Duodenal mucosa (tissue), 2 donors: ENCODE data around the gene MTIF2.
"Not testable (repeated sequence)": the region's sequence is repeated elsewhere in the genome, so short reads cannot be mapped to it uniquely, and the experiment has no call there.

Experiments
- H3K27ac ChIP-seq: one replicate; pipeline ENCODE4 v1.7.0; 2013; ENCODE audit warnings: low read depth, low read length
- H3K27me3 ChIP-seq, 2 donors: one replicate each; pipeline ENCODE4 v1.7.0; 2013; ENCODE audit warnings: low read length in 2 of 2, control low read depth in 1 of 2; ENCODE audit not compliant: insufficient read depth in 2 of 2, control insufficient read depth in 1 of 2
- H3K36me3 ChIP-seq, 2 donors: one replicate each; pipeline ENCODE4 v1.7.0; 2013; ENCODE audit warnings: low read length in 2 of 2, control low read depth in 1 of 2; ENCODE audit not compliant: insufficient read depth in 2 of 2, control insufficient read depth in 1 of 2
- H3K4me1 ChIP-seq, 2 donors: one replicate each; pipeline ENCODE4 v1.7.0; 2013; ENCODE audit warnings: low read length in 2 of 2, control low read depth in 1 of 2; ENCODE audit not compliant: insufficient read depth in 2 of 2, control insufficient read depth in 1 of 2
- H3K4me3 ChIP-seq, 2 donors: one replicate each; pipeline ENCODE4 v1.7.0; 2013; ENCODE audit warnings: low read length in 2 of 2, low read depth in 1 of 2
- H3K9ac ChIP-seq, 2 donors: one replicate each; pipeline ENCODE4 v1.7.0; 2013; ENCODE audit warnings: low read length in 2 of 2, low read depth in 1 of 2
- H3K9me3 ChIP-seq, 2 donors: one replicate each; pipeline ENCODE4 v1.7.0; 2013; ENCODE audit warnings: low read length in 2 of 2, control low read depth in 1 of 2; ENCODE audit not compliant: control insufficient read depth in 1 of 2

Gene MTIF2

DNA sequence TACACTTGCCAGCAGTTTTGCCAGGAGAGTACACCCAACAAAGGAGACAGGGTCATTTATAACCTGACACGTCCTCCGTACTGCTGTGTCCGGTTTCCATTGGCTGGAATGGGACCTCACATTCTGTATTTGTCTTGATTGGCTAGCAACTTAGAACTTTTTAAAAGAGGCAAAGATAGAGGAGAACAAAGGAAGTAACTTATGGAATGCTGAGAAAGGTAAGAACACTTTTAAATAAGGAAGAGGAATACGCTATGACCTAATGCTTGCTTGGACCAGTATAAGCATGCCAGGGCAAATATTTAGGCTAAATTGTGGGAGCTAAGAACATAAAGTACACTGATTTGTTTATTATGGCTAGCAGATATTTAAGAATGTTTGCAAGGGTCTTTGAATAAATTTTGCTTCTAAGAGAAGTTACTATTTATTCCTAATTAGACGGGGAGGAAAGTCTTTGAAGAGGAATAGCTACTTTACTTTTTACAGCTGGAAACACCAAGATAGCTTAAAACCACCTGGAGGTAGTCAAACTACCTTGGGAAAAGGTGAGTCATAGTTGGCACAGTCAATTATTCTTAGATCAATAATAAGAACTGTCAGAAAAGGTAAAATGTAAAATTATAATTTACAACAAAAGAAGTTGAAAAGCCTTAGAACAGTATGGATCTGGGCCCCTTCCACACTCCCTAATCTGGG lies 12.0 kb upstream of the MTIF2 start:
- H3K4me1 ChIP-seq, H3K27ac ChIP-seq, H3K27me3 ChIP-seq, H3K36me3 ChIP-seq, H3K9me3 ChIP-seq, H3K9ac ChIP-seq, H3K4me3 ChIP-seq: not testable (repeated sequence)

DNA sequence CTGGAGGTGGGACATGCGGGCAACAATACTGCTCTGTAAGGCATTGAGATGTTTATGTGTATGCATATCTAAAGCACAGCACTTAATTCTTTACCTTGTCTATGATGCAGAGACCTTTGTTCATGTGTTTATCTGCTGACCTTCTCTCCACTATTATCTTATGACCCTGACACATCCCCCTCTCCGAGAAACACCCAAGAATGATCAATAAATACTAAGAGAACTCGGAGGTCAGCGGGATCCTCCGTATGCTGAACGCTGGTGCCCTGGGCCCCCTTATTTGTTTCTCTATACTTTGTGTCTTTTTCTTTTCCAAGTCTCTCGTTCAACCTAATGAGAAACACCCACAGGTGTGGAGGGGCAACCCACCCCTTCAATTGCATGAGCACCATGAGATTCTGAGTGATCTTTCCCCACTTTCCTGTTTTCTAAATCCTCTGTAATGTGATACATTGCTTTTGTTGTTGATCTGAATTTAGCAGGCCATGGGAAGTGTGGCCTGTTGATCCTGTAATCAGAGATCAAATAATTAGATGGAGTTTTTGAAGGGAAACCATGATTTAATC lies 10.9 kb upstream of the MTIF2 start:
- H3K9me3 ChIP-seq, H3K4me1 ChIP-seq, H3K27me3 ChIP-seq, H3K4me3 ChIP-seq, H3K9ac ChIP-seq, H3K36me3 ChIP-seq, H3K27ac ChIP-seq: not testable (repeated sequence)

DNA sequence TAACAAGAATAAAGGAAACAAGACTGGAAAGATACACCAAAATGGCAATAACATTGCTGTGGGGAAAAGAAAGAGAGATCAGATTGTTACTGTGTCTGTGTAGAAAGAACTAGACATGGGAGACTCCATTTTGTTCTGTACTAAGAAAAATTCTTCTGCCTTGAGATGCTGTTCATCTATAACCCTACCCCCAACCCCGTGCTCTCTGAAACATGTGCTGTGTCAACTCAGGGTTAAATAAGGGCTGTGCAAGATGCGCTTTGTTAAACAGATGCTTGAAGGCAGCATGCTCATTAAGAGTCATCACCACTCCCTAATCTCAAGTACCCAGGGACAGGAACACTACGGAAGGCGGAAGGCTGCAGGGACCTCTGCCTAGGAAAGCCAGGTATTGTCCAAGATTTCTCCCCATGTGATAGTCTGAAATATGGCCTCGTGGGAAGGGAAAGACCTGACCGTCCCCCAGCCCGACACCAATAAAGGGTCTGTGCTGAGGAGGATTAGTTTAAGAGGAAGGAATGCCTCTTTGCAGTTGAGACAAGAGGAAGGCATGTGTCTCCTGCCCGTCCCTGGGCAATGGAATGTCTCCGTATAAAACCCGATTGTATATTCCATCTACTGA lies 10.3 kb upstream of the MTIF2 start:
- H3K9me3 ChIP-seq, H3K4me1 ChIP-seq, H3K36me3 ChIP-seq, H3K4me3 ChIP-seq, H3K9ac ChIP-seq, H3K27me3 ChIP-seq, H3K27ac ChIP-seq: not testable (repeated sequence)

DNA sequence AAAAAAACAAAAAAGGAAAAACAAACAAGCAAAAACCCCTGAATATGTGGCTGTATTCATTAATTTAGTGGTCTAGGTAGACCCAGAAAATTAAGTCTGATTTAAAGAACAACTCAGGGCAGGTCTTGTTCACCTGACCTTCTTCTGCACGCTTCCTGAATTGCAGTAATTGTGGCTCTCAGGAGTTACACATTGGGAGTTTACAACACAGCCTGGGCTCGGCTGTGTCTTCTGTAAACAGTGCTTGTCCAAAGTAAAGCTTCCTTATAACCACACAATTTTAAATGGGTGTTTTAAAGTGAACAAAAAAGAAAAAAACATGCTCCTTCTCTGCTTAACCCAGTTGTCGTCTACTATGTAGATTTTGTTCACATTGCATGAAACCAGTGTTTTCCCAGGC lies 8.3 kb upstream of the MTIF2 start:
- no peak overlapping the region for H3K27ac ChIP-seq
- H3K4me3 ChIP-seq, result no peak overlapping the region
- no peaks in the 10 kb centered on the region for H3K36me3 ChIP-seq
- H3K9ac ChIP-seq, result no peak overlapping the region
- no peaks in the 10 kb centered on the region for H3K4me1 ChIP-seq
- H3K9me3 ChIP-seq, result no peaks in the 10 kb centered on the region
- H3K27me3 ChIP-seq, result no peaks in the 10 kb centered on the region

DNA sequence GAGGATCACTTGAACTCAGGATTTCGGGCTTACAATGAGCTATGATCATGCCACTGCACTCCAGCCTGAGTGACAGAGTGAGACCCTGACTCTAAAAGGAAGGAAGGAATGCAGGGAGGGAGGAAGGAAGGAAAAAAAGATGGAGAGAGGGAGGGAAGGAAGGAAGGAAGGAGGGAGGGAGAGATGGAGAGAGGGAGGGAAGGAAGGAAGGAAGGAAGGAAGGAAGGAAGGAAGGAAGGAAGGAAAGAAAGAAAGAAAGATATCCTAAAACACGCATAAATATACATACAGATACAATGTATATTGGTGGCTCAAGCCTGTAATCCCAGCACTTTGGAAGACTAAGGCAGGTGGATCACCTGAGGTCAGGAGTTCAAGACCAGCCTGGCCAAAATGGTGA lies 5.3 kb upstream of the MTIF2 start:
- H3K4me3 ChIP-seq, H3K27ac ChIP-seq, H3K27me3 ChIP-seq, H3K4me1 ChIP-seq, H3K36me3 ChIP-seq, H3K9ac ChIP-seq, H3K9me3 ChIP-seq: not testable (repeated sequence)

DNA sequence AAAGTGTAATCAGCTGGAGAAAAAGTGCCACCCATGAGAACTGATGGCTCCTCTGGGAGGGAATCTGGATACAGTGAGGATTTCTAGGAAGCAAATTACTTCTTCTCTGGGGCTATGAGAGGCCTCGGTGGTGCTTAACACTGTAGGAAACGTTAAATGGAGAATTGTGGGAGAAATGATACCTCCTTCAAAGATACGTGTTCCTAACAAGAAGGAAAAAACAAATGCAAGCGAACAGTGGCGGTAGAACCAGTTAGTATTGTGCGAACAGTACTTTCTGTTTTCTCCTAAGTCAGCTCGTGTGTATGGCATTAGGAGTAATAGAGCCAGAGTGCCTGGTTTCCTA lies 587 bp upstream of the MTIF2 start:
- H3K27me3 ChIP-seq, result no peaks in the 10 kb centered on the region
- peaks cover 0 to 11% of the 10 kb centered on the region in 2 donors for H3K36me3 ChIP-seq
- H3K9ac ChIP-seq, result peak overlapping the region; percentile 81 to 94
- H3K4me3 ChIP-seq, result peak overlapping the region; percentile 79 to 93
- no peaks in the 10 kb centered on the region for H3K9me3 ChIP-seq
- H3K27ac ChIP-seq, result peak overlapping the region; percentile 82
- H3K4me1 ChIP-seq, result peaks cover 4 to 12% of the 10 kb centered on the region in 2 donors

DNA sequence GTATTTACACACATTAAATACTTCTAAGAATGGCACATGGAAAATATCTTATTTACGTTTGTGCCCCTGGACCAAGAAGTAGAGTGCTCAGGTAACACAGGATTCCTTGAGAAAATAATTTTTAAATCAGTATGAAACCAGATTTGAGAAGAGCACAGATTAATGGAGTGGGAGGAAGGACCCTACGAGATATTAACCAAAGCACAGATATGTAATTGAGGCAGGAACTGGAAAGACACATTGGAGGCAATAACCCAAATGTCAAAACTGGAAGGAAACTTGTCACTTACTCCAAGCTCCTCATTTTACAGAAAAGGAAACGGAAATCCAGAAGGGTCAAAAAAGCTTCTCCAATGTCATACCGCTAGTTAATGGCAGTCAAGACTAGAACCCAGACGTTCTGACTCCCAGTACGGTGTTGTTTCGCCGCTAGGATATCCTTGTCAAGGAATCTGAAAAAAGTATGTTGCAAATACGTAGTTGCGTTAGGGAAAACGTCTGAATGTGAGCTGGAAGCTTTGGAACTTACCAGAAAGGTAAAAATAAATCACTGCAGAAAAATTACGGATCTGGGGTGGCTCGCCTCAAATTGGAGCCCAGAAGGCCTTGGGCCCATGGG lies 634 bp downstream of the MTIF2 start:
- no peaks in the 10 kb centered on the region for H3K27me3 ChIP-seq
- peak overlapping the region; percentile 81 to 94 for H3K9ac ChIP-seq
- no peaks in the 10 kb centered on the region for H3K9me3 ChIP-seq
- peak overlapping the region; percentile 79 to 93 for H3K4me3 ChIP-seq
- H3K36me3 ChIP-seq, result peaks cover 0 to 23% of the 10 kb centered on the region in 2 donors
- H3K27ac ChIP-seq, result peak overlapping the region; percentile 82
- peaks cover 4 to 12% of the 10 kb centered on the region in 2 donors for H3K4me1 ChIP-seq

DNA sequence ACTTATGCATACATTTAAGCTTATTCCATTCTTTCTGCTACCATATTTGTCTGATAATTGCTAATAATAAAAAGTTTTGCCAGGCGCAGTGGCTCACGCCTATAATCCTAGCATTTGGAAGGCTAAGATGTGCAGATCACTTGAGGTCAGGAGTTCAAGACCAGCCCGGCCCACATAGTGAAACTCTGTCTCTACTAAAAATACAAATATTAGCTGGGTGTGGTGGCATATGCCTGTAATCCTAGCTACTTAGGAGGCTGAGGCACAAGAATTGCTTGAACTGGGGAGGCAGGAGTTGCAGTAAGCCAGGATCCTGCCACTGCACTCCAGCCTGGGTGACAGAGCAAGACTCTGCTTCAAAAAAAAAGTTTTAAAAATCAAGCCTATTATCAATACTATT lies 9.4 kb downstream of the MTIF2 start:
- peaks cover 0 to 66% of the 10 kb centered on the region in 2 donors for H3K36me3 ChIP-seq
- not testable (repeated sequence) for H3K4me3 ChIP-seq, H3K27ac ChIP-seq, H3K9me3 ChIP-seq, H3K4me1 ChIP-seq, H3K9ac ChIP-seq, H3K27me3 ChIP-seq

DNA sequence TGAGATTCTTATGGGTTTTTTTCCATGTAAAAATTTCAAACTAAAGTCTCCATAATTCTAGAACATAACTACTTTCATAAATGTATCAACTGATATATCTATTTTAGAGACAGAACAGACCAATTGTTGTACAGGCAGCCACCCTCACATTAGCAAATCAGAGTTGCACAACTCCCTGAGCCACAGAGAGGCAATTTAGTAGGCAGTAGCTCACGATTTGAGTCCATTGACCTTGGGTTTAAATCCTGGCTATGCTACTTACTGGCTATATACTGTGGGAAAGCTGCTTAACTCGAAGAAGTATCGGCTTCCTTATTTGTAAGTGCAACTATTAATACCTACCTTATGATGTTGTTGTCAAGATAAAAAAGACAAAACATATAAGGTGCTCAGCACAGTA lies 16.2 kb downstream of the MTIF2 start:
- Histone ChIP-seq H3K27me3 (no peaks in the 10 kb centered on the region), H3K36me3 (peaks cover 12 to 71% of the 10 kb centered on the region in 2 donors), H3K4me1 (no peaks in the 10 kb centered on the region), H3K9ac (no peak overlapping the region), H3K27ac (no peak overlapping the region), H3K4me3 (no peak overlapping the region), H3K9me3 (no peaks in the 10 kb centered on the region)

DNA sequence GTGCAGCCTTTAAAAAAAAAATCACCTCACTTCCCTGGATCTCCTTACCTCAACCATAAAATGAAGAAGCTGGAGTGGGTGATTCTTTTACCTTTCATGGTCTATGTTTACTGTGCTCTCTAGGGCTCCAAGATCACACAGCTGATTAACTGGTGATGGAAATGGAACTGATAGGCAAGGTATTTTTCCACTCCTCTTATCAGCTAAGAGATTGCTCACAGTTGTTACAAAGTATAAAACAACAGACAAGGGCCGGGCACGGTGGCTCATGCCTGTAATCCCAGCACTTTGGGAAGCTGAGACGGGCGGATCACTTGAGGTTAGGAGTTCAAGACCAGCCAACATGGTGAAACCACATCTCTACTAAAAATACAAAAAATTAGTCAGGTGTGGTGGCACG lies 22.0 kb downstream of the MTIF2 start:
- Histone ChIP-seq H3K4me1 (no peaks in the 10 kb centered on the region), H3K27ac (no peak overlapping the region), H3K36me3 (peaks cover 15 to 70% of the 10 kb centered on the region in 2 donors), H3K4me3 (no peak overlapping the region), H3K27me3 (no peaks in the 10 kb centered on the region), H3K9me3 (no peaks in the 10 kb centered on the region), H3K9ac (no peak overlapping the region)
